Hepatocyte (in vitro differentiated cells): ENCODE results near the gene ELAC1.

ENCODE experiments used
- EZH2 ChIP-seq: fragments of 200-600 bp; sonication (generic); IDR thresholded peaks from 2 replicates; pipeline ENCODE4 v1.6.1; 2016; ENCODE audit warnings: antibody characterized with exemption, mild to moderate bottlenecking, borderline replicate concordance
- EZH2phosphoT487 ChIP-seq: fragments of 200-600 bp; sonication (generic); IDR thresholded peaks from one replicate; pipeline ENCODE4 v1.6.1; 2018; ENCODE audit warnings: antibody characterized with exemption, mild to moderate bottlenecking, low read depth, moderate library complexity; ENCODE audit not compliant: unreplicated experiment, severe bottlenecking
- TF ChIP-seq, protein P1 (sequence below): fragments of 200-600 bp; sonication (generic); IDR thresholded peaks from 2 replicates; pipeline ENCODE4 v1.5.1; 2016; ENCODE audit warnings: antibody characterized with exemption, mild to moderate bottlenecking; ENCODE audit not compliant: poor library complexity

- TF ChIP-seq, protein P1, sequence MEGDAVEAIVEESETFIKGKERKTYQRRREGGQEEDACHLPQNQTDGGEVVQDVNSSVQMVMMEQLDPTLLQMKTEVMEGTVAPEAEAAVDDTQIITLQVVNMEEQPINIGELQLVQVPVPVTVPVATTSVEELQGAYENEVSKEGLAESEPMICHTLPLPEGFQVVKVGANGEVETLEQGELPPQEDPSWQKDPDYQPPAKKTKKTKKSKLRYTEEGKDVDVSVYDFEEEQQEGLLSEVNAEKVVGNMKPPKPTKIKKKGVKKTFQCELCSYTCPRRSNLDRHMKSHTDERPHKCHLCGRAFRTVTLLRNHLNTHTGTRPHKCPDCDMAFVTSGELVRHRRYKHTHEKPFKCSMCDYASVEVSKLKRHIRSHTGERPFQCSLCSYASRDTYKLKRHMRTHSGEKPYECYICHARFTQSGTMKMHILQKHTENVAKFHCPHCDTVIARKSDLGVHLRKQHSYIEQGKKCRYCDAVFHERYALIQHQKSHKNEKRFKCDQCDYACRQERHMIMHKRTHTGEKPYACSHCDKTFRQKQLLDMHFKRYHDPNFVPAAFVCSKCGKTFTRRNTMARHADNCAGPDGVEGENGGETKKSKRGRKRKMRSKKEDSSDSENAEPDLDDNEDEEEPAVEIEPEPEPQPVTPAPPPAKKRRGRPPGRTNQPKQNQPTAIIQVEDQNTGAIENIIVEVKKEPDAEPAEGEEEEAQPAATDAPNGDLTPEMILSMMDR = no peak
- no peak for TF ChIP-seq EZH2
- no peak for TF ChIP-seq EZH2phosphoT487
Observed at GRCh38 chr18:50981381-50981780, 13.5 kb downstream of the ELAC1 start.
